Occipital lobe (tissue), 2 donors: Measurements from ENCODE around the gene PYGO2. TPM values are rescaled to one million over a fixed set of nuclear protein-coding genes. Genes with fewer than 3 reads are reported as not detected.
"Not testable (repeated sequence)": the region's sequence is repeated elsewhere in the genome, so short reads cannot be mapped to it uniquely, and the experiment has no call there.

ENCODE experiments used
- DNase-seq: peaks from one replicate; lab custom pipeline; 2025; lab: John Stamatoyannopoulos, UW
- total RNA-seq: library from RNA; depleted of rRNA; stranded (reverse); fragments of >200 nt; gene quantifications from one replicate; pipeline ENCODE4 v1.2.3, GENCODE V29; 2014

The PYGO2 gene
- total RNA-seq, 1 donor from 2014 or later, result 11.2 TPM

GRCh38 chr1:154982897-154983648 lies 21.5 kb upstream of the PYGO2 start, which contains the start of gene FLAD1:
Gene FLAD1, plus strand, starts transcription at chr1:154983344. Its CDS starts 351 bp downstream, at chr1:154983695.
- peak; percentile 96 for DNase-seq

GRCh38 chr1:154982341-154982740 lies 20.8 kb upstream of the PYGO2 start:
- DNase-seq, result no peak

- no peak for DNase-seq
These were observed 16.8 kb upstream of the PYGO2 start for GRCh38 chr1:154978360-154978759.

- not testable (repeated sequence) for DNase-seq
These were observed 16.2 kb upstream of the PYGO2 start for GRCh38 chr1:154977762-154978161.

- DNase-seq, result no peak
These were observed 14.0 kb upstream of the PYGO2 start for GRCh38 chr1:154975409-154976059.

- peak; percentile 90 for DNase-seq
These were observed 13.3 kb upstream of the PYGO2 start for GRCh38 chr1:154974808-154975408.

- DNase-seq, result peak; percentile 98
These were observed 12.7 kb upstream of the PYGO2 start, which contains the start of gene CKS1B for GRCh38 chr1:154974102-154974807. Gene CKS1B, plus strand, starts transcription at chr1:154974681. Its CDS starts 65 bp downstream, at chr1:154974746.

- DNase-seq, result peak; percentile 72
These were observed 11.9 kb upstream of the PYGO2 start for GRCh38 chr1:154973344-154974101.

- DNase-seq, result no peak
These were observed 11.1 kb upstream of the PYGO2 start for GRCh38 chr1:154972517-154973343.

- no peak for DNase-seq
These were observed 10.6 kb upstream of the PYGO2 start for GRCh38 chr1:154972213-154972516.

GRCh38 chr1:154971341-154971998 lies 9.9 kb upstream of the PYGO2 start:
- DNase-seq, result no peak

- DNase-seq, result peak; percentile 91
These were observed 9.2 kb upstream of the PYGO2 start, which contains the start of gene SHC1 for GRCh38 chr1:154970631-154971340. Gene SHC1, minus strand, starts transcription at chr1:154970747. Its CDS starts 221 bp downstream, at chr1:154970526.

- no peak for DNase-seq
These were observed 8.4 kb upstream of the PYGO2 start for GRCh38 chr1:154969860-154970452.

GRCh38 chr1:154969246-154969645 lies 7.7 kb upstream of the PYGO2 start:
- no peak for DNase-seq

GRCh38 chr1:154968731-154969130 lies 7.1 kb upstream of the PYGO2 start:
- no peak for DNase-seq

- no peak for DNase-seq
These were observed 5.9 kb upstream of the PYGO2 start for GRCh38 chr1:154967331-154967950.

GRCh38 chr1:154966111-154966510 lies 4.5 kb upstream of the PYGO2 start:
- DNase-seq, result no peak

- no peak for DNase-seq
These were observed 2.8 kb upstream of the PYGO2 start for GRCh38 chr1:154964359-154964758.
